ENCODE results near the gene CLCN7.

Gene CLCN7

DNA sequence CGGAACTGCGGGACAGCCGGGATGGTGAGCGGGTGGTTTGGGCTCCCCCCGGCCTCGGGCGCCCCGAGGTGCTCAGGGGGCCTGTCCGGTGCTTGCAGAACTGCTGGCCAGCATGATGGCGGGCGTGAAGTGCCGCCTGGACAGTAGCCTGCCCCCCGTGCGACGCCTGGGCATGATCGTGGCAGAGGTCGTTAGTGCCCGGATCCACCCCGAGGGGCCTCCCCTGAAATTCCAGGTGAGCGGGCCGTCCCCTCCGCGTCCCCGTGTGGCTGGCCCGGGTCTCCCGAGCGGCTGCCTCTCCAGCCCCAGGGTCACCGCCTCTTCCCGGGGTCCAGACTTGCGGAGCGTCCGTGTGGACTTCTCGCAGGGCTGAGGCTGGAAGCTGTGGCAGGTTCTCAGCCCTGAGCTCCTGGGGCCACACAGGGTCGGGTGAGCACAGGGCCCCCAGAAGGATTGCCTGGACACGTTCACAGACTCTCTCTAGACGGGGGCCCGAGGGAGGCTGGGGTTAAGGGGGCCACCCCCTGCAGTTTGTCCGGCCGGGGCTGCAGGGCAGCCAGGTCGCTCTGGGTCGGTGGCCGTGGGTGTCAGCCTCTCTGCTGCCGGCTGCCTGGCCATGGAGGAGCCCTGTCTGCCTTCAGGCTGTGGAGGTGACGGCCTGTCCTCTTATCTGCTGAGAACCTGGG is 25.8 kb upstream of the CLCN7 start:
- no peak overlapping the region for H3K27ac ChIP-seq
- no peak for TF ChIP-seq CTCF (IDR thresholded peaks at IDR 0.05)
- no peak for TF ChIP-seq ZFX (IDR thresholded peaks at IDR 0.05; ENCODE audit: borderline replicate concordance)

- no peak overlapping the region for H3K27ac ChIP-seq
- TF ChIP-seq CTCF (IDR thresholded peaks at IDR 0.05) (no peak), ZFX (IDR thresholded peaks at IDR 0.05; ENCODE audit: borderline replicate concordance) (no peak)
These were observed 25.1 kb upstream of the CLCN7 start for GRCh38 chr16:1499756-1500464.

DNA sequence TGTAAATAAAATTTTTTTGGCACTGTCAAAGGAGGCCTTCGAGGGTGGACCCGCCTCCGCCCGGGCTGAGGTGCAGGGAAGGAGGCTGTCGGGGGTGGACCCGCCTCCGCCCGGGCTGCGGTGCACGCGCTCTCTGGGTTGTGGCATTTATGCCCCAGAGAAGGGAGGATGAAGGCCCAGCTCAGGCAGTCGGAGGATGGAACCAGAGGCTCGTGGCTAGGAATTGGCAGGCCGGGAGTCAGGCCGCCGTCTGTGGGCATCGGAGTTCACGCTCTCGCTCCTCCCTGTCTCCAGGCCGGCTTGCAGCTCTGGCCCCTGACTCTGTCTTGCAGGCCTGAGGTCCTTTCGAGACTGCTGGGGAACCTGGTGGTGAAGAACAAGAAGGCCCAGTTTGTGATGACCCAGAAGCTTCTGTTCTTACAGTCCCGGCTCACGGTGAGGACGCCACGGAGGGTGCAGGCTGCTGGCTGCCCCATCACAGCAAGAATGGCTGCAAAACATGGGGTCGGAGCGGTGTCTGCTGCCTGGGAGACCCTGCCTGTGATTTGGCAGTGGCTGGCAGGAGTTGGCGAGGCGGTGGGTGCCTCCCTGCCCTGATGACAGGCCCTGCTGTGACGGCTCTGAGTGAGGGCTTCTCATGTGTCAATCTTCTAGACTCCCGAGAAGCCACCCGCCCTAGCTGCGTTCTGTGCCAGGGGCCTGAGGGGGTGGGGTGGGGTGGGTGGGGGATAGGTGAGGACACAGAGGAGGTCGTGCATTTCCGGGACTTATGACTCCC is 24.3 kb upstream of the CLCN7 start:
- H3K27ac ChIP-seq: no peak overlapping the region
- TF ChIP-seq CTCF (IDR thresholded peaks at IDR 0.05) (no peak), ZFX (IDR thresholded peaks at IDR 0.05; ENCODE audit: borderline replicate concordance) (no peak)

DNA sequence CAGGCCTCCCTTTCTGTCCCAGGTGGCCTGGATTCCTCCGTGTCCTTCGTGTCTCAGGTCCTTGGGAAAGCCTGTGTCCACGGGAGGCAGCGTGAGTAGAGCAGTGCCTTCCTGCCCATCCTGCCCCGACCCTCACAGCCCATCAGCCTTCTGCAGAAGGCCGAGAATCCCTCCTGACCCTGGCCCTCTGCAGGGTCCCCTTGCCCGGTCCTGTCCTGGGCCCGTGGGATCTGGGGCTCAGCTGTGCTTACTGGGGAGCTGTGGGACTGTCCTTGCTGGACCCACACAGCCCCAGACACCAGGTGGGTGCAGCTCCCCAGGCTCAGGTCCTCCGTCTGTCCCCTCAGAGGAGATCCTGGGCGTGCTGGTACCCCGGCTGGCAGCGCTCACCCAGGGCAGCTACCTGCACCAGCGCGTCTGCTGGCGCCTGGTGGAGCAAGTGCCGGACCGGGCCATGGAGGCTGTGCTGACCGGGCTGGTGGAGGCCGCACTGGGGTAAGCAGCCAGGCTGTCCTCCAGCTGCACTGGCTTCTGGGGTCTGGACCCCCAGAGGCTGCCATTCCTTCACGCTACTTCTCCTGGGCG is 22.3 kb upstream of the CLCN7 start:
- no peak for TF ChIP-seq CTCF (IDR thresholded peaks at IDR 0.05)
- TF ChIP-seq ZFX (IDR thresholded peaks at IDR 0.05; ENCODE audit: borderline replicate concordance): no peak
- no peak overlapping the region for H3K27ac ChIP-seq

DNA sequence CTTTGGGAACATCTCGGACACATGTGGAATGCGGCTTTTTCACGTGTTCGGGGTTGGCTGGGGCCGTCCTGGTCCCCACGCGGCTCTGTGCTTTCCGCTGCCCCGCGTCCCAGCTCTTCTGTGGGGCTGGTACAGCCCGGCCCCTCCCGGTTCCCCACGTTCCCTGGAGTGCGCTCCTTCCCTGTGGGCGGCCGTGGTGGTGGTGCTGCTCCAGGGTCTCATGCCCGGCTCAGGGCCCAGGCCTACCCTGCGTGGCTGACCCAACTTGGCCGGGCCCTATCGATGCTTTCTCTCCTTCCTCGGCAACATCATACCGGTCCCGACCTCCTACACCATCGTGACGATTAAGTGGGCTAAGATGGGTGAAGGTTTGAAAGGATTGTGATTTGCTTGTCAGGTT is 21.6 kb upstream of the CLCN7 start:
- no peak overlapping the region for H3K27ac ChIP-seq
- TF ChIP-seq CTCF (IDR thresholded peaks at IDR 0.05) (no peak), ZFX (IDR thresholded peaks at IDR 0.05; ENCODE audit: borderline replicate concordance) (no peak)

GRCh38 chr16:1495889-1496262 is 21.0 kb upstream of the CLCN7 start:
- TF ChIP-seq CTCF (IDR thresholded peaks at IDR 0.05) (no peak), ZFX (IDR thresholded peaks at IDR 0.05; ENCODE audit: borderline replicate concordance) (no peak)
- H3K27ac ChIP-seq: no peak overlapping the region
